Spinal cord (tissue), 10 donors: ENCODE data around the gene ABCB6. TPM values are rescaled to one million over a fixed set of nuclear protein-coding genes. Genes with fewer than 3 reads are reported as not detected.
A peak's percentile ranks its signal among the peaks of the same experiment; 100 is the strongest.

ENCODE experiments used
- DNase-seq, 6 donors: peaks; one replicate each; pipeline versions ENCODE4 v3.0.0 to v3.0.0-alpha.2; 2013 to 2015; ENCODE audit warnings: low spot score in 6 of 6, low read depth in 4 of 6
- H3K27ac ChIP-seq: one replicate; pipeline ENCODE4 v1.5.1; 2013; ENCODE audit warnings: low read depth, low read length, control low read depth
- H3K27me3 ChIP-seq: one replicate; pipeline ENCODE4 v1.6.1; 2013; ENCODE audit warnings: low read length; ENCODE audit not compliant: control insufficient read depth, insufficient read depth
- H3K36me3 ChIP-seq: one replicate; pipeline ENCODE4 v1.6.1; 2013; ENCODE audit warnings: low read length; ENCODE audit not compliant: control insufficient read depth, insufficient read depth
- H3K4me1 ChIP-seq: one replicate; pipeline ENCODE4 v1.6.1; 2013; ENCODE audit warnings: low read length; ENCODE audit not compliant: control insufficient read depth, insufficient read depth
- H3K4me3 ChIP-seq: one replicate; pipeline ENCODE4 v1.5.1; 2013; ENCODE audit warnings: low read depth, low read length, control low read depth
- H3K9me3 ChIP-seq: one replicate; pipeline ENCODE4 v1.6.1; 2013; ENCODE audit warnings: low read length; ENCODE audit not compliant: control insufficient read depth, insufficient read depth
- WGBS: methylation state at CpG from one replicate; pipeline ENCODE4 v1.1.5; 2013; ENCODE audit warnings: missing lambda C conversion rate; ENCODE audit not compliant: insufficient coverage; 5-methylcytosine and 5-hydroxymethylcytosine counted together
- polyA plus RNA-seq, 2 donors: library from polyadenylated mRNA; unstranded; fragments of 120-200 nt; gene quantifications; one replicate each; pipeline ENCODE4 v1.2.1, GENCODE V29; 2013; ENCODE audit not compliant: insufficient read length in 2 of 2
- total RNA-seq, 2 donors: library from RNA; depleted of rRNA in 1 of 2; stranded (reverse); fragments of 120-200 nt in 1 of 2; fragments of >200 nt in 1 of 2; gene quantifications; one replicate each; pipeline versions ENCODE4 v1.2.3 to v1.2.4, GENCODE V29; 2013 to 2014
- donor health status: healthy.

Gene ABCB6
- total and polyA plus RNA-seq, 4 donors: 39.7 to 78.8 (median 53.9) TPM

- peak in 2 of 6 donors; percentile 5 to 50 for DNase-seq
- WGBS: 57% methylated on average over 3 of the region's 7 CpGs
- Histone ChIP-seq H3K27ac (peak overlapping the region; percentile 97), H3K4me3 (peak overlapping the region; percentile 98), H3K9me3 (no peaks in the 10 kb centered on the region), H3K27me3 (no peaks in the 10 kb centered on the region), H3K36me3 (peaks cover 48% of the 10 kb centered on the region), H3K4me1 (peaks cover 29% of the 10 kb centered on the region)
Measured at GRCh38 chr2:219228041-219228910, 9.5 kb upstream of the ABCB6 start.

GRCh38 chr2:219225350-219225749 lies 6.6 kb upstream of the ABCB6 start:
- no peaks in the 10 kb centered on the region for H3K27me3 ChIP-seq
- no peak overlapping the region for H3K4me3 ChIP-seq
- no peaks in the 10 kb centered on the region for H3K9me3 ChIP-seq
- H3K36me3 ChIP-seq: peaks cover 65% of the 10 kb centered on the region
- no peak overlapping the region for H3K27ac ChIP-seq
- peaks cover 26% of the 10 kb centered on the region for H3K4me1 ChIP-seq
- WGBS: 94% methylated on average over 3 of the region's 3 CpGs
- no peak for DNase-seq

- 96% methylated on average over 31 of the region's 31 CpGs for WGBS
- Histone ChIP-seq H3K4me1 (peaks cover 35% of the 10 kb centered on the region), H3K36me3 (peaks cover 76% of the 10 kb centered on the region), H3K27me3 (no peaks in the 10 kb centered on the region), H3K27ac (no peak overlapping the region), H3K4me3 (no peak overlapping the region), H3K9me3 (no peaks in the 10 kb centered on the region)
- no peak for DNase-seq
Measured at GRCh38 chr2:219223831-219224610, 5.3 kb upstream of the ABCB6 start.

GRCh38 chr2:219221957-219222518 lies 3.3 kb upstream of the ABCB6 start:
- no peaks in the 10 kb centered on the region for H3K9me3 ChIP-seq
- H3K27ac ChIP-seq: no peak overlapping the region

GRCh38 chr2:219220652-219221402 lies 2.1 kb upstream of the ABCB6 start:
- no peak for DNase-seq
- Histone ChIP-seq H3K36me3 (peaks cover 75% of the 10 kb centered on the region), H3K27ac (no peak overlapping the region), H3K4me1 (peaks cover 50% of the 10 kb centered on the region), H3K9me3 (no peaks in the 10 kb centered on the region), H3K4me3 (no peak overlapping the region), H3K27me3 (no peaks in the 10 kb centered on the region)
- 100% methylated on average over 4 of the region's 19 CpGs for WGBS

More at GRCh38 chr2:219221957-219222518, 3.3 kb upstream of the ABCB6 start:
- DNase-seq: no peak
- Histone ChIP-seq H3K4me3 (no peak overlapping the region), H3K36me3 (peaks cover 74% of the 10 kb centered on the region), H3K4me1 (peaks cover 39% of the 10 kb centered on the region), H3K27me3 (no peaks in the 10 kb centered on the region)
- WGBS: 92% methylated on average over 14 of the region's 16 CpGs

- H3K4me1 ChIP-seq: peaks cover 51% of the 10 kb centered on the region
- no peaks in the 10 kb centered on the region for H3K27me3 ChIP-seq
- 88% methylated on average over 14 of the region's 18 CpGs for WGBS
- no peak overlapping the region for H3K4me3 ChIP-seq
- H3K27ac ChIP-seq: peak overlapping the region; percentile 97
- no peaks in the 10 kb centered on the region for H3K9me3 ChIP-seq
- H3K36me3 ChIP-seq: peaks cover 72% of the 10 kb centered on the region
- DNase-seq: no peak
Measured at GRCh38 chr2:219219784-219220532, 1.2 kb upstream of the ABCB6 start.

GRCh38 chr2:219218217-219218731 lies 484 bp downstream of the ABCB6 start:
- Histone ChIP-seq H3K27ac (peak overlapping the region; percentile 97), H3K4me3 (peak overlapping the region; percentile 64), H3K4me1 (peaks cover 51% of the 10 kb centered on the region), H3K9me3 (no peaks in the 10 kb centered on the region), H3K27me3 (no peaks in the 10 kb centered on the region), H3K36me3 (peaks cover 71% of the 10 kb centered on the region)
- peak in 3 of 6 donors; percentile 59 to 67 (median 61) for DNase-seq
- WGBS: under 1% methylated on average over 37 of the region's 37 CpGs

GRCh38 chr2:219216535-219216915 lies 2.2 kb downstream of the ABCB6 start:
- Histone ChIP-seq H3K27me3 (no peaks in the 10 kb centered on the region), H3K4me3 (no peak overlapping the region), H3K36me3 (peaks cover 69% of the 10 kb centered on the region), H3K4me1 (peaks cover 51% of the 10 kb centered on the region), H3K27ac (no peak overlapping the region), H3K9me3 (no peaks in the 10 kb centered on the region)
- no peak for DNase-seq
- 90% methylated on average over 6 of the region's 6 CpGs for WGBS
